Spleen (tissue), 11 donors: ENCODE results near the gene METTL26. TPM values are rescaled to one million over a fixed set of nuclear protein-coding genes. Genes with fewer than 3 reads are reported as not detected.

Experiments
- DNase-seq: peaks from one replicate; pipeline ENCODE4 v3.0.0-alpha.2; 2020
- H3K27ac ChIP-seq, 8 donors: fragments of 200-600 bp; sonication (generic) in 7 of 8; 1 replicate in 4 of 8; 2 replicates in 4 of 8; pipeline versions ENCODE4 v1.5.0 to v1.8.0; 2016 to 2021; ENCODE audit warnings: inconsistent platforms in 4 of 8, mild to moderate bottlenecking in 4 of 8, moderate library complexity in 1 of 8
- H3K27me3 ChIP-seq, 7 donors: fragments of 200-600 bp; sonication (generic) in 6 of 7; replicated peaks in 1 of 7; 1 replicate in 4 of 7; 2 replicates in 3 of 7; pipeline versions ENCODE4 v1.5.0 to v1.8.0; 2016 to 2021; ENCODE audit warnings: inconsistent platforms in 3 of 7, mild to moderate bottlenecking in 1 of 7
- H3K36me3 ChIP-seq, 6 donors: fragments of 200-600 bp; sonication (generic) in 5 of 6; 1 replicate in 4 of 6; 2 replicates in 2 of 6; pipeline versions ENCODE4 v1.5.0 to v1.8.0; 2016 to 2021; ENCODE audit warnings: inconsistent platforms in 2 of 6
- H3K4me1 ChIP-seq, 6 donors: fragments of 200-600 bp; sonication (generic) in 5 of 6; 1 replicate in 3 of 6; 2 replicates in 3 of 6; pipeline versions ENCODE4 v1.5.0 to v1.8.0; 2016 to 2021; ENCODE audit warnings: inconsistent platforms in 3 of 6
- H3K4me3 ChIP-seq, 8 donors: fragments of 200-600 bp; sonication (generic) in 7 of 8; 1 replicate in 4 of 8; 2 replicates in 4 of 8; pipeline versions ENCODE4 v1.5.0 to v1.8.0; 2016 to 2021; ENCODE audit warnings: inconsistent platforms in 4 of 8, mild to moderate bottlenecking in 4 of 8, moderate library complexity in 2 of 8
- H3K9me3 ChIP-seq, 8 donors: fragments of 200-600 bp; sonication (generic) in 7 of 8; 1 replicate in 4 of 8; 2 replicates in 4 of 8; pipeline versions ENCODE4 v1.5.0 to v1.8.0; 2016 to 2021; ENCODE audit warnings: inconsistent platforms in 4 of 8
- CTCF ChIP-seq, 11 experiments: fragments of 200-600 bp in 7 of 11; fragments of 450-650 bp in 4 of 11; sonication (generic) in 4 of 11; IDR thresholded peaks in 8 of 11; conservative IDR thresholded peaks in 3 of 11; 1 replicate in 7 of 11; 2 replicates in 4 of 11; pipeline versions ENCODE4 v1.4.0 to v1.8.0; 2016 to 2021; ENCODE audit warnings: antibody characterized with exemption in 11 of 11, inconsistent platforms in 4 of 11, mild to moderate bottlenecking in 1 of 11
- POLR2A ChIP-seq, 3 donors: fragments of 450-650 bp; IDR thresholded peaks; one replicate each; pipeline ENCODE4 v1.5.1; 2017; ENCODE audit warnings: antibody characterized with exemption in 3 of 3, mild to moderate bottlenecking in 1 of 3
- POLR2AphosphoS5 ChIP-seq, 3 donors: sonication (generic); formaldehyde crosslinking; IDR thresholded peaks; one replicate each; pipeline ENCODE4 v1.5.1; 2017; ENCODE audit warnings: antibody characterized with exemption in 3 of 3
- WGBS, 5 donors: extraction: QIAGEN DNeasy Blood & Tissue Kit in 3 of 5; methylation state at CpG; one replicate each; pipeline versions ENCODE4 v1.1.5 to v1.1.7; 2013 to 2018; 5-methylcytosine and 5-hydroxymethylcytosine counted together
- intact Hi-C: fragments of 100-400 bp; cut with DNase I; formaldehyde crosslinking; loops from one replicate; pipeline ENCODE4 v1.15.0; 2023; ENCODE audit warnings: low total_unique reads
- polyA plus RNA-seq, 3 donors: library from polyadenylated mRNA; stranded (reverse); fragments of 200-250 nt; gene quantifications; one replicate each; pipeline ENCODE4 v1.2.1, GENCODE V29; 2013
- total RNA-seq, 7 donors: library from RNA; depleted of rRNA in 3 of 7; stranded (reverse); fragments of >200 nt in 3 of 7; fragmentation: NEBNext Ultra II Directional in 4 of 7; extraction: Animal tissue kit (Norgen Biotek cat#: 25700) in 4 of 7; gene quantifications; one replicate each; pipeline versions ENCODE4 v1.1.0 to v1.2.1, GENCODE V29; 2016 to 2021
- donor health status: healthy with polysubstance abuse.
- donor health status: DM: no; HTN: no; CAD: no; lungs with moderate emphysema.
- donor health status: DM: no; HTN: no; CAD: no.
- donor health status: Bipolar disorder and iron deficiency.
- donor health status: healthy.
- donor health status: DM: no; HTN: no; CAD: no.
- donor health status: DM: yes; HTN: yes; CAD: no.

The METTL26 gene
- total and polyA plus RNA-seq, 10 donors, result 39.6 to 165 (median 59.4) TPM

GRCh38 chr16:668519-669171 lies 32.5 kb upstream of the METTL26 start:
- no peak for TF ChIP-seq POLR2AphosphoS5 (IDR thresholded peaks at IDR 0.05)
- no peak for TF ChIP-seq CTCF (IDR thresholded peaks at IDR 0.05 in 8 of 11, conservative IDR thresholded peaks at IDR 0.05 in 3 of 11)
- no peak for TF ChIP-seq POLR2A (IDR thresholded peaks at IDR 0.05)
- H3K4me3 ChIP-seq, result peak overlapping the region; percentile 70 to 99 (median 90)
- H3K9me3 ChIP-seq, result no peaks in the 10 kb centered on the region
- H3K27ac ChIP-seq, result peak overlapping the region; percentile 75 to 94 (median 90)
- H3K27me3 ChIP-seq, result no peaks in the 10 kb centered on the region
- no peak for DNase-seq
- intact Hi-C loops, result no loop called here
- 7 to 17% (median 8%) methylated on average over 5 to 50 of the region's 50 CpGs for WGBS, 5 donors
- peaks cover 0 to 47% (median 43%) of the 10 kb centered on the region in 6 donors for H3K36me3 ChIP-seq
- peaks cover 14 to 45% (median 29%) of the 10 kb centered on the region in 6 donors for H3K4me1 ChIP-seq

GRCh38 chr16:667780-668518 lies 31.8 kb upstream of the METTL26 start, which contains the start of gene RHOT2:
Gene RHOT2, plus strand, starts transcription at chr16:668132. Its CDS starts 68 bp downstream, at chr16:668200.
- 1% methylated on average over 34 to 78 of the region's 78 CpGs for WGBS, 5 donors
- peak in 1 of 3 donors; percentile 41 for TF ChIP-seq POLR2A (IDR thresholded peaks at IDR 0.05)
- TF ChIP-seq CTCF (IDR thresholded peaks at IDR 0.05 in 8 of 11, conservative IDR thresholded peaks at IDR 0.05 in 3 of 11), result peak in 10 of 11 experiments; percentile 61 to 99 (median 96)
- TF ChIP-seq POLR2AphosphoS5 (IDR thresholded peaks at IDR 0.05), result peak; percentile 90 to 94 (median 91)
- Histone ChIP-seq H3K4me3 (peak within 1 kb of the TSS; percentile 70 to 99 (median 90)), H3K4me1 (peaks cover 14 to 39% (median 27%) of the 10 kb centered on the region in 6 donors), H3K9me3 (no peaks in the 10 kb centered on the region), H3K27me3 (no peaks in the 10 kb centered on the region), H3K27ac (peak within 1 kb of the TSS; percentile 75 to 94 (median 90)), H3K36me3 (peaks cover 0 to 40% (median 36%) of the 10 kb centered on the region in 6 donors)
- intact Hi-C loops, result no loop called here
- peak; percentile 99 for DNase-seq

GRCh38 chr16:667113-667779 lies 31.1 kb upstream of the METTL26 start:
- TF ChIP-seq CTCF (IDR thresholded peaks at IDR 0.05 in 8 of 11, conservative IDR thresholded peaks at IDR 0.05 in 3 of 11) (no peak), POLR2AphosphoS5 (IDR thresholded peaks at IDR 0.05) (no peak), POLR2A (IDR thresholded peaks at IDR 0.05) (no peak)
- Histone ChIP-seq H3K4me3 (peak overlapping the region in 6 of 8 donors; percentile 70 to 99 (median 92)), H3K27ac (peak overlapping the region; percentile 75 to 94 (median 90)), H3K9me3 (no peaks in the 10 kb centered on the region), H3K36me3 (peaks cover 0 to 33% (median 29%) of the 10 kb centered on the region in 6 donors), H3K4me1 (peaks cover 14 to 39% (median 27%) of the 10 kb centered on the region in 6 donors), H3K27me3 (no peaks in the 10 kb centered on the region)
- 83 to 90% (median 89%) methylated on average over 6 to 22 of the region's 22 CpGs for WGBS, 5 donors
- intact Hi-C loops, result no loop called here
- DNase-seq, result peak; percentile 88
